ENCODE data around the gene ANAPC16.

Gene ANAPC16

DNA sequence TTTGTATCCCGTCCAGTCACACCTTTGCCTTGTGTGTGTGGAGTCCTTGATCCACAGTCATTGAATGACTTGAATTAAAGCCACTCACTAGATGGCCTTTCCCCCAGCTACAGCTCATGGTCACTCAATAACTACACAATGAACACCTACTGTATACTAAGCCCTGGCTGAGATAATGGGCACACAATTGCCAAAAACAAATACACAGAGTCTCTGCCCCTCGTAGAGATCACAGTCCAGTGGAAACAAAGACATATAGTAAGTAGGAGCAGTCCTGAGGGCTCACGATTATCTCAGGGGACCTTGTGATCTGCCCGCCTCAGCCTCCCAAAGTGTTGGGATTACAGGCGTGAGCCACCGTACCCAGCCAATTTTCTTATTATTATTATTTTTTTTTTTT lies 35.8 kb downstream of the ANAPC16 start:
- no peak overlapping the region for H3K27ac ChIP-seq (replicated peaks)
- H3K27me3 ChIP-seq (ENCODE audit: insufficient read depth, poor library complexity, severe bottlenecking) = no peaks in the 10 kb centered on the region
- no peak overlapping the region for H3K4me3 ChIP-seq (replicated peaks; ENCODE audit: insufficient read depth, low read length)
- TF ChIP-seq, protein P1, sequence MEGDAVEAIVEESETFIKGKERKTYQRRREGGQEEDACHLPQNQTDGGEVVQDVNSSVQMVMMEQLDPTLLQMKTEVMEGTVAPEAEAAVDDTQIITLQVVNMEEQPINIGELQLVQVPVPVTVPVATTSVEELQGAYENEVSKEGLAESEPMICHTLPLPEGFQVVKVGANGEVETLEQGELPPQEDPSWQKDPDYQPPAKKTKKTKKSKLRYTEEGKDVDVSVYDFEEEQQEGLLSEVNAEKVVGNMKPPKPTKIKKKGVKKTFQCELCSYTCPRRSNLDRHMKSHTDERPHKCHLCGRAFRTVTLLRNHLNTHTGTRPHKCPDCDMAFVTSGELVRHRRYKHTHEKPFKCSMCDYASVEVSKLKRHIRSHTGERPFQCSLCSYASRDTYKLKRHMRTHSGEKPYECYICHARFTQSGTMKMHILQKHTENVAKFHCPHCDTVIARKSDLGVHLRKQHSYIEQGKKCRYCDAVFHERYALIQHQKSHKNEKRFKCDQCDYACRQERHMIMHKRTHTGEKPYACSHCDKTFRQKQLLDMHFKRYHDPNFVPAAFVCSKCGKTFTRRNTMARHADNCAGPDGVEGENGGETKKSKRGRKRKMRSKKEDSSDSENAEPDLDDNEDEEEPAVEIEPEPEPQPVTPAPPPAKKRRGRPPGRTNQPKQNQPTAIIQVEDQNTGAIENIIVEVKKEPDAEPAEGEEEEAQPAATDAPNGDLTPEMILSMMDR (IDR thresholded peaks at IDR 0.05; ENCODE audit: insufficient read depth, low read length) = no peak
- TF ChIP-seq, protein P2, sequence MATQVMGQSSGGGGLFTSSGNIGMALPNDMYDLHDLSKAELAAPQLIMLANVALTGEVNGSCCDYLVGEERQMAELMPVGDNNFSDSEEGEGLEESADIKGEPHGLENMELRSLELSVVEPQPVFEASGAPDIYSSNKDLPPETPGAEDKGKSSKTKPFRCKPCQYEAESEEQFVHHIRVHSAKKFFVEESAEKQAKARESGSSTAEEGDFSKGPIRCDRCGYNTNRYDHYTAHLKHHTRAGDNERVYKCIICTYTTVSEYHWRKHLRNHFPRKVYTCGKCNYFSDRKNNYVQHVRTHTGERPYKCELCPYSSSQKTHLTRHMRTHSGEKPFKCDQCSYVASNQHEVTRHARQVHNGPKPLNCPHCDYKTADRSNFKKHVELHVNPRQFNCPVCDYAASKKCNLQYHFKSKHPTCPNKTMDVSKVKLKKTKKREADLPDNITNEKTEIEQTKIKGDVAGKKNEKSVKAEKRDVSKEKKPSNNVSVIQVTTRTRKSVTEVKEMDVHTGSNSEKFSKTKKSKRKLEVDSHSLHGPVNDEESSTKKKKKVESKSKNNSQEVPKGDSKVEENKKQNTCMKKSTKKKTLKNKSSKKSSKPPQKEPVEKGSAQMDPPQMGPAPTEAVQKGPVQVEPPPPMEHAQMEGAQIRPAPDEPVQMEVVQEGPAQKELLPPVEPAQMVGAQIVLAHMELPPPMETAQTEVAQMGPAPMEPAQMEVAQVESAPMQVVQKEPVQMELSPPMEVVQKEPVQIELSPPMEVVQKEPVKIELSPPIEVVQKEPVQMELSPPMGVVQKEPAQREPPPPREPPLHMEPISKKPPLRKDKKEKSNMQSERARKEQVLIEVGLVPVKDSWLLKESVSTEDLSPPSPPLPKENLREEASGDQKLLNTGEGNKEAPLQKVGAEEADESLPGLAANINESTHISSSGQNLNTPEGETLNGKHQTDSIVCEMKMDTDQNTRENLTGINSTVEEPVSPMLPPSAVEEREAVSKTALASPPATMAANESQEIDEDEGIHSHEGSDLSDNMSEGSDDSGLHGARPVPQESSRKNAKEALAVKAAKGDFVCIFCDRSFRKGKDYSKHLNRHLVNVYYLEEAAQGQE (IDR thresholded peaks at IDR 0.05; ENCODE audit: insufficient replicate concordance, low read depth) = no peak
- no peak for TF ChIP-seq SPI1 (IDR thresholded peaks at IDR 0.05; ENCODE audit: borderline replicate concordance, low read depth)
- TF ChIP-seq GABPA (IDR thresholded peaks at IDR 0.05; ENCODE audit: low read depth) = no peak
- TF ChIP-seq POLR2AphosphoS5 (IDR thresholded peaks at IDR 0.05; ENCODE audit: low read depth) = no peak
- no peak for DNase-seq (ENCODE audit: low read depth in 1 of 2, low spot score in 1 of 2)

DNA sequence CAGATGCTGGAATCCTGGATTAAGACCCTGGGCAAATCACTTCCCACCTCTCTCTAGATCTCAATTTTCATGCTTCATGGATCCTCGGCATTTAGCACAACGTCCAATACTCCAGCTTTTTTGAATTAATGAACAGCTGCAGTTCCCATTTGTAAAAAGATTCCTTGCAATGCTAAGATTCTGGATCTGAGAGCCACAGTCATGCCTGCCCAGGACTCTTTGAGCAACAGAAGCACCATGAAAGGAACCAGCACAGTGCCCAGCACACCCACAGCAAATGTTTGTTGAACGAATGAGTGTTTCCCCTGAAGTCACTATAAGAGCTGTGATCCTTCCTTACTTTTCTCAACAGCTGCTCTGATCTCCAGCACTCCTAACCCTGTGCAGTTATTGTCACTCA lies 37.2 kb downstream of the ANAPC16 start:
- H3K4me3 ChIP-seq (replicated peaks; ENCODE audit: insufficient read depth, low read length) = no peak overlapping the region
- no peak for DNase-seq (ENCODE audit: low read depth in 1 of 2, low spot score in 1 of 2)
- no peaks in the 10 kb centered on the region for H3K27me3 ChIP-seq (ENCODE audit: insufficient read depth, poor library complexity, severe bottlenecking)
- TF ChIP-seq, protein P1 (IDR thresholded peaks at IDR 0.05; ENCODE audit: insufficient read depth, low read length) = no peak
- TF ChIP-seq SPI1 (IDR thresholded peaks at IDR 0.05; ENCODE audit: borderline replicate concordance, low read depth) = no peak
- TF ChIP-seq POLR2AphosphoS5 (IDR thresholded peaks at IDR 0.05; ENCODE audit: low read depth) = no peak
- TF ChIP-seq GABPA (IDR thresholded peaks at IDR 0.05; ENCODE audit: low read depth) = no peak
- TF ChIP-seq, protein P2 (IDR thresholded peaks at IDR 0.05; ENCODE audit: insufficient replicate concordance, low read depth) = no peak
- H3K27ac ChIP-seq (replicated peaks) = no peak overlapping the region

DNA sequence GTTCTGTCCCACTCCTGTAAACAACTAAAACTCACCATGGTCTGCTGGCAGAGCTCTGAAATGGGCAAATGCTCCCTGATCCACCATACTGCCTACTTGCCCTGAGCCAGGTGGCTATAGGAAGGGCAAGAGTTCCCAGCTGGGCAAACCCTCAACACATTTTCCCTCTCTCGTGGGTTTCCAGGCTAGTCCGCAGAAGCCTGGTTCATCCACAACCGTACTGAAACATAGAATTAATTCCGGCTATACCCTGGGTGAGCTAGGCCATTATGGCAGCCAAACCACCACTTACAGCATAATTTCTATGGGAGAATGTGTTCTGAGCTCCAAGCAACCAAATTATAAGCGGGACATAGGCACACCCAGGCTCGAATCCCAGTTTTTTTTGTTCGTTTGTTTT lies 37.8 kb downstream of the ANAPC16 start:
- TF ChIP-seq GABPA (IDR thresholded peaks at IDR 0.05; ENCODE audit: low read depth) = no peak
- no peak for TF ChIP-seq SPI1 (IDR thresholded peaks at IDR 0.05; ENCODE audit: borderline replicate concordance, low read depth)
- TF ChIP-seq, protein P1 (IDR thresholded peaks at IDR 0.05; ENCODE audit: insufficient read depth, low read length) = no peak
- TF ChIP-seq, protein P2 (IDR thresholded peaks at IDR 0.05; ENCODE audit: insufficient replicate concordance, low read depth) = no peak
- TF ChIP-seq POLR2AphosphoS5 (IDR thresholded peaks at IDR 0.05; ENCODE audit: low read depth) = no peak
- no peaks in the 10 kb centered on the region for H3K27me3 ChIP-seq (ENCODE audit: insufficient read depth, poor library complexity, severe bottlenecking)
- no peak overlapping the region for H3K4me3 ChIP-seq (replicated peaks; ENCODE audit: insufficient read depth, low read length)
- no peak overlapping the region for H3K27ac ChIP-seq (replicated peaks)
- no peak for DNase-seq (ENCODE audit: low read depth in 1 of 2, low spot score in 1 of 2)

Measured in HL-60 (cell line).